HepG2 (cell line): ENCODE results near the gene MRPL14. TPM values are rescaled to one million over a fixed set of nuclear protein-coding genes. Genes with fewer than 3 reads are reported as not detected.

ENCODE experiments used
- ARHGAP35 ChIP-seq: sonication (generic); formaldehyde crosslinking; IDR thresholded peaks from 2 replicates; pipeline ENCODE4 v1.9.0; 2022; ENCODE audit warnings: mild to moderate bottlenecking, inconsistent platforms, moderate library complexity, missing genetic modification reagents, borderline replicate concordance
- ATAD3A ChIP-seq: sonication (generic); formaldehyde crosslinking; IDR thresholded peaks from 2 replicates; pipeline ENCODE4 v1.4.0; 2020; ENCODE audit warnings: missing genetic modification reagents
- GTF3A ChIP-seq: sonication (generic); formaldehyde crosslinking; conservative IDR thresholded peaks from 2 replicates; pipeline ENCODE4 v1.4.0; 2020; ENCODE audit warnings: mild to moderate bottlenecking, missing genetic modification reagents
- HDAC1 ChIP-seq: sonication (generic); formaldehyde crosslinking; IDR thresholded peaks from 2 replicates; pipeline ENCODE4 v1.5.1; 2020; ENCODE audit warnings: mild to moderate bottlenecking, missing genetic modification reagents
- PRPF4 ChIP-seq: fragments of 200-400 bp; formaldehyde crosslinking; IDR thresholded peaks from 2 replicates; pipeline ENCODE4 v1.6.1; 2016; ENCODE audit warnings: low read length, low read depth; ENCODE audit not compliant: poor library complexity, severe bottlenecking
- SMYD3 ChIP-seq: sonication (generic); formaldehyde crosslinking; IDR thresholded peaks from 2 replicates; pipeline ENCODE4 v1.8.1; 2023; ENCODE audit warnings: mild to moderate bottlenecking, missing genetic modification reagents
- SP4 ChIP-seq: sonication (generic); formaldehyde crosslinking; IDR thresholded peaks from 2 replicates; pipeline ENCODE4 v1.8.1; 2023; ENCODE audit warnings: mild to moderate bottlenecking, missing genetic modification reagents
- SPEN ChIP-seq: sonication (generic); formaldehyde crosslinking; IDR thresholded peaks from 2 replicates; pipeline ENCODE4 v1.5.1; 2020; ENCODE audit warnings: low read depth, mild to moderate bottlenecking, missing genetic modification reagents
- SSRP1 ChIP-seq: IDR thresholded peaks from 2 replicates; pipeline ENCODE4 v1.6.1; 2016; ENCODE audit warnings: control low read depth
- ZBTB40 ChIP-seq, 2 experiments: fragments of 450-650 bp in 1 of 2; sonication (generic) in 1 of 2; formaldehyde crosslinking in 1 of 2; IDR thresholded peaks; 2 replicates each; pipeline versions ENCODE4 v1.6.1 to v1.8.0; 2016 to 2022; ENCODE audit warnings: antibody characterized with exemption in 1 of 2, mild to moderate bottlenecking in 1 of 2, missing genetic modification reagents in 1 of 2
- ZNF205 ChIP-seq: IDR thresholded peaks from 2 replicates; pipeline ENCODE4 v1.6.1; 2018; ENCODE audit warnings: missing biosample characterization, missing genetic modification reagents
- ZNF24 ChIP-seq: fragments of 450-650 bp; IDR thresholded peaks from 2 replicates; pipeline ENCODE4 v1.6.1; 2017; ENCODE audit warnings: antibody characterized with exemption, mild to moderate bottlenecking
- ZNF264 ChIP-seq: sonication (generic); formaldehyde crosslinking; IDR thresholded peaks from 2 replicates; pipeline ENCODE4 v1.4.0; 2020; ENCODE audit warnings: missing genetic modification reagents
- ZNF414 ChIP-seq: sonication (generic); formaldehyde crosslinking; IDR thresholded peaks from 2 replicates; pipeline ENCODE4 v1.5.0; 2020; ENCODE audit warnings: missing genetic modification reagents
- ZNF558 ChIP-seq: sonication (generic); formaldehyde crosslinking; IDR thresholded peaks from 2 replicates; pipeline ENCODE4 v1.9.0; 2022; ENCODE audit warnings: mild to moderate bottlenecking, missing genetic modification reagents, borderline replicate concordance
- ZNF562 ChIP-seq: sonication (generic); formaldehyde crosslinking; IDR thresholded peaks from 2 replicates; pipeline ENCODE4 v1.8.0; 2022; ENCODE audit warnings: missing genetic modification reagents, borderline replicate concordance
- ZNF616 ChIP-seq: sonication (generic); formaldehyde crosslinking; IDR thresholded peaks from 2 replicates; pipeline ENCODE4 v1.5.0; 2020; ENCODE audit warnings: low read depth, mild to moderate bottlenecking, missing genetic modification reagents
- ZNF660 ChIP-seq: sonication (generic); formaldehyde crosslinking; IDR thresholded peaks from 2 replicates; pipeline ENCODE4 v1.5.1; 2020; ENCODE audit warnings: mild to moderate bottlenecking, low read depth, missing genetic modification reagents, borderline replicate concordance
- ZNF788 ChIP-seq: sonication (generic); formaldehyde crosslinking; IDR thresholded peaks from 2 replicates; pipeline ENCODE4 v1.5.0; 2020; ENCODE audit warnings: mild to moderate bottlenecking, missing genetic modification reagents, borderline replicate concordance
- ZSCAN22 ChIP-seq: sonication (generic); formaldehyde crosslinking; IDR thresholded peaks from 2 replicates; pipeline ENCODE4 v1.4.0; 2020; ENCODE audit warnings: mild to moderate bottlenecking, missing genetic modification reagents
- polyA plus RNA-seq, 8 experiments: library from polyadenylated mRNA; depleted of rRNA in 3 of 8; stranded (reverse) in 7 of 8; unstranded in 1 of 8; fragments of >200 nt; fragmentation: Illumina TruSeq in 4 of 8; extraction: Trizol in 4 of 8; gene quantifications; 2 replicates each; pipeline versions ENCODE4 v1.2.1 to v1.2.3, GENCODE V29; 2011 to 2016; ENCODE audit warnings: low read depth in 4 of 8, missing spikeins in 1 of 8, mixed read lengths in 1 of 8; ENCODE audit not compliant: insufficient read depth in 1 of 8
- total RNA-seq, 5 experiments: library from RNA; depleted of rRNA; stranded (reverse); fragments of >200 nt; fragmentation: Illumina TruSeq; extraction: Trizol; gene quantifications; 2 replicates each; pipeline ENCODE4 v1.2.3, GENCODE V29; 2016; ENCODE audit warnings: low read depth in 1 of 5

The MRPL14 gene
- total and polyA plus RNA-seq, 2 of the 13 experiments (the other 11 are each of a cell fraction or from before 2014, with no cell fraction given) = 157 to 178 TPM

GRCh38 chr6:44094403-44095242 is 32.6 kb downstream of the MRPL14 start (continued):
- TF ChIP-seq ZBTB40 (IDR thresholded peaks at IDR 0.05) = no peak; the same call in 1 of the 2 replicates
- peak; percentile 66; the same call in 1 of the 2 replicates for TF ChIP-seq ZBTB40 (CRISPR knock-in tag; IDR thresholded peaks at IDR 0.05)
- 0 out of 2 replicates have a peak, but pooled peaks have one; percentile 26 for TF ChIP-seq ZNF616 (CRISPR knock-in tag)
- no peak for TF ChIP-seq PRPF4
- TF ChIP-seq SP4 = peak; percentile 60; the same call in 1 of the 2 replicates
- peak; percentile 94 for TF ChIP-seq ZNF264
- TF ChIP-seq ATAD3A = no peak
- TF ChIP-seq SSRP1 (CRISPR knock-in tag) = no peak
- 0 out of 2 replicates have a peak, but pooled peaks have one; percentile 5 for TF ChIP-seq GTF3A (CRISPR knock-in tag)
- TF ChIP-seq ZNF205 (CRISPR knock-in tag) = 0 out of 2 replicates have a peak, but pooled peaks have one; percentile 73
- no peak for TF ChIP-seq ZNF660 (CRISPR knock-in tag)
- no peak for TF ChIP-seq ZNF562
- peak; percentile 93 for TF ChIP-seq HDAC1 (CRISPR knock-in tag)
- TF ChIP-seq SMYD3 = peak; percentile 86; the same call in 1 of the 2 replicates
- peak; percentile 94 for TF ChIP-seq ZNF788
- 0 out of 2 replicates have a peak, but pooled peaks have one; percentile 32 for TF ChIP-seq ZNF414
- TF ChIP-seq ZSCAN22 = no peak
- TF ChIP-seq ARHGAP35 (CRISPR knock-in tag) = no peak; the same call in 1 of the 2 replicates
- no peak for TF ChIP-seq ZNF558 (CRISPR knock-in tag)
- peak; percentile 85 for TF ChIP-seq ZNF24
- peak; percentile 81; the same call in 1 of the 2 replicates for TF ChIP-seq SPEN
